A673 (cell line): Measurements from ENCODE around the gene TFDP1. TPM values are rescaled to one million over a fixed set of nuclear protein-coding genes. Genes with fewer than 3 reads are reported as not detected.

Source experiments
- BruUV-seq: library from RNA; stranded (reverse); fragments of 400-500 nt; replicated peaks from 2 replicates; lab custom pipeline; 2021; lab: Mats Ljungman, UMichigan
- CTCF ChIA-PET: fragments of 300-600 bp; sonication (Branson Sonifier 250); formaldehyde crosslinking; loops from one replicate; lab custom pipeline; 2022; ENCODE audit warnings: antibody characterized with exemption; lab: Charles Lee
- POLR2A ChIA-PET: fragments of 300-600 bp; sonication (Branson Sonifier 250); formaldehyde crosslinking; loops from one replicate; lab custom pipeline; 2022; ENCODE audit warnings: antibody characterized with exemption; ENCODE audit not compliant: low non-redundant PET; lab: Charles Lee
- DNase-seq: peaks from one replicate; pipeline ENCODE4 v3.0.0-alpha.2; 2015; ENCODE audit warnings: low spot score
- H3K27ac ChIP-seq: fragments of 200-600 bp; sonication (generic); 2 replicates; pipeline ENCODE4 v1.5.1; 2016; ENCODE audit warnings: mixed run types, low read depth, mild to moderate bottlenecking, mixed read lengths, antibody characterized with exemption, low read length; ENCODE audit not compliant: poor library complexity, severe bottlenecking
- H3K27me3 ChIP-seq: fragments of 200-600 bp; sonication (generic); replicated peaks from 2 replicates; pipeline ENCODE4 v1.6.1; 2017; ENCODE audit warnings: mixed run types, low read depth, mild to moderate bottlenecking, mixed read lengths, antibody characterized with exemption, low read length; ENCODE audit not compliant: insufficient read depth, poor library complexity
- H3K36me3 ChIP-seq: fragments of 200-600 bp; sonication (generic); 2 replicates; pipeline ENCODE4 v1.6.1; 2016; ENCODE audit warnings: mixed run types, mild to moderate bottlenecking, mixed read lengths, antibody characterized with exemption, low read length; ENCODE audit not compliant: insufficient read depth, poor library complexity, severe bottlenecking
- H3K4me1 ChIP-seq: fragments of 200-600 bp; sonication (generic); 2 replicates; pipeline ENCODE4 v1.6.1; 2017; ENCODE audit warnings: mixed run types, mild to moderate bottlenecking, mixed read lengths, antibody characterized with exemption, low read length; ENCODE audit not compliant: insufficient read depth, poor library complexity, severe bottlenecking
- H3K4me3 ChIP-seq: fragments of 200-600 bp; sonication (generic); 2 replicates; pipeline ENCODE4 v1.5.1; 2016; ENCODE audit warnings: low read depth, mixed run types, mild to moderate bottlenecking, mixed read lengths, low read length; ENCODE audit not compliant: poor library complexity, severe bottlenecking
- H3K9me3 ChIP-seq: fragments of 200-600 bp; sonication (generic); 2 replicates; pipeline ENCODE4 v1.6.1; 2016; ENCODE audit warnings: mixed run types, low read depth, mild to moderate bottlenecking, mixed read lengths, antibody characterized with exemption, low read length; ENCODE audit not compliant: poor library complexity, severe bottlenecking
- CTCF ChIP-seq: fragments of 300-800, 200-600 bp; sonication (generic); conservative IDR thresholded peaks from 2 replicates; pipeline ENCODE4 v1.5.1; 2017; ENCODE audit warnings: low read depth, mild to moderate bottlenecking, antibody characterized with exemption, low read length, moderate library complexity, mixed read lengths
- EZH2 ChIP-seq: fragments of 200-600 bp; sonication (generic); IDR thresholded peaks from 2 replicates; pipeline ENCODE4 v1.6.1; 2017; ENCODE audit warnings: borderline replicate concordance, low read depth, mild to moderate bottlenecking, mixed read lengths, antibody characterized with exemption, low read length; ENCODE audit not compliant: poor library complexity, severe bottlenecking
- intact Hi-C: fragments of 100-400 bp; cut with micrococcal nuclease; formaldehyde crosslinking; loops from one replicate; pipeline ENCODE4 v1.10.0; 2022; ENCODE audit not compliant: unreplicated experiment
- total RNA-seq: library from RNA; stranded (reverse); gene quantifications from 2 replicates; pipeline ENCODE4 v1.2.3, GENCODE V29; 2021

Gene TFDP1
- total RNA-seq, 1 experiment from 2014 or later, result 153 TPM

GRCh38 chr13:113607889-113608635 is 23.5 kb downstream of the TFDP1 start:
- no peak for TF ChIP-seq EZH2
- no peak for TF ChIP-seq CTCF
- no peak for DNase-seq
- Histone ChIP-seq H3K4me3 (no peak overlapping the region), H3K36me3 (peaks cover 18% of the 10 kb centered on the region), H3K27ac (no peak overlapping the region), H3K27me3 (no peaks in the 10 kb centered on the region), H3K4me1 (no peaks in the 10 kb centered on the region), H3K9me3 (no peaks in the 10 kb centered on the region)
- ChIA-PET CTCF (no interaction called here), POLR2A (no interaction called here)
- BruUV-seq, result no TSS peak
- intact Hi-C loops, result no loop called here

GRCh38 chr13:113608967-113609533 is 24.5 kb downstream of the TFDP1 start:
- ChIA-PET CTCF (no interaction called here), POLR2A (no interaction called here)
- H3K4me1 ChIP-seq, result no peaks in the 10 kb centered on the region
- no peak for DNase-seq
- TF ChIP-seq EZH2 (no peak), CTCF (no peak)
- H3K36me3 ChIP-seq, result peaks cover 18% of the 10 kb centered on the region
- no peak overlapping the region for H3K4me3 ChIP-seq
- intact Hi-C loops, result no loop called here
- H3K9me3 ChIP-seq, result no peaks in the 10 kb centered on the region
- no peak overlapping the region for H3K27ac ChIP-seq
- H3K27me3 ChIP-seq, result no peaks in the 10 kb centered on the region
- BruUV-seq, result no TSS peak

- H3K36me3 ChIP-seq, result peaks cover 16% of the 10 kb centered on the region
- H3K27me3 ChIP-seq, result no peaks in the 10 kb centered on the region
- ChIA-PET CTCF (no interaction called here), POLR2A (no interaction called here)
- H3K27ac ChIP-seq, result no peak overlapping the region
- TF ChIP-seq CTCF (no peak), EZH2 (no peak)
- intact Hi-C loops, result no loop called here
- no peak for DNase-seq
- no peak overlapping the region for H3K4me3 ChIP-seq
- no peaks in the 10 kb centered on the region for H3K9me3 ChIP-seq
- H3K4me1 ChIP-seq, result no peaks in the 10 kb centered on the region
- BruUV-seq, result no TSS peak
Observed at GRCh38 chr13:113609616-113610015, 25.1 kb downstream of the TFDP1 start.
